HEK293 (cell line): ENCODE data around the gene EDAR.

Experiments
- CTCF ChIA-PET: fragments of 350-600 bp; formaldehyde crosslinking; extraction: SDS; loops from one replicate; lab custom pipeline; 2021; ENCODE audit warnings: antibody characterized with exemption; lab: Yijun Ruan, JAX
- POLR2A ChIA-PET: fragments of 300-600 bp; formaldehyde crosslinking; extraction: SDS; loops from one replicate; lab custom pipeline; 2020; ENCODE audit warnings: antibody characterized with exemption, inconsistent platforms; lab: Yijun Ruan, JAX
- H3K27ac ChIP-seq: fragments of 200-500 bp; sonication (Bioruptor generic); 2 replicates; pipeline ENCODE4 v1.5.1; 2014; ENCODE audit warnings: low read depth, low read length, control low read depth, inconsistent platforms; ENCODE audit errors: extremely low read depth
- H3K36me3 ChIP-seq, 2 experiments: fragments of 200-500 bp in 1 of 2; sonication (Bioruptor generic) in 1 of 2; 1 replicate in 1 of 2; 2 replicates in 1 of 2; pipeline ENCODE4 v1.5.1; 2014 to 2017; ENCODE audit warnings: inconsistent platforms in 2 of 2, low read length in 2 of 2; ENCODE audit not compliant: control insufficient read depth in 2 of 2, insufficient read depth in 1 of 2
- H3K4me1 ChIP-seq: fragments of 200-500 bp; sonication (Bioruptor generic); 2 replicates; pipeline ENCODE4 v1.5.1; 2014; ENCODE audit warnings: mild to moderate bottlenecking, low read length, inconsistent platforms; ENCODE audit not compliant: control insufficient read depth, insufficient read depth
- H3K4me3 ChIP-seq: 2 replicates; pipeline ENCODE4 v1.5.1; 2011; ENCODE audit warnings: low read depth, mild to moderate bottlenecking, control low read depth, low read length, moderate library complexity
- H3K9me3 ChIP-seq: fragments of 200-500 bp; sonication (Bioruptor generic); 2 replicates; pipeline ENCODE4 v1.5.1; 2014; ENCODE audit warnings: low read depth, low read length, inconsistent platforms; ENCODE audit not compliant: control insufficient read depth, insufficient read depth
- BCL11B ChIP-seq: fragments of 450-650 bp; formaldehyde crosslinking; IDR thresholded peaks from 2 replicates; pipeline ENCODE4 v1.5.1; 2016; ENCODE audit warnings: low read depth, missing biosample characterization, missing genetic modification characterization
- KLF1 ChIP-seq: fragments of 450-650 bp; formaldehyde crosslinking; IDR thresholded peaks from 2 replicates; pipeline ENCODE4 v1.5.1; 2016; ENCODE audit warnings: missing biosample characterization, missing genetic modification characterization
- SP2 ChIP-seq: fragments of 450-650 bp; formaldehyde crosslinking; IDR thresholded peaks from 2 replicates; pipeline ENCODE4 v1.5.1; 2016; ENCODE audit warnings: missing biosample characterization, missing genetic modification characterization
- SP7 ChIP-seq: fragments of 450-650 bp; formaldehyde crosslinking; IDR thresholded peaks from 2 replicates; pipeline ENCODE4 v1.5.1; 2016; ENCODE audit warnings: missing biosample characterization, missing genetic modification characterization
- ZBTB11 ChIP-seq: fragments of 450-650 bp; formaldehyde crosslinking; conservative IDR thresholded peaks from 2 replicates; pipeline ENCODE4 v1.5.1; 2016; ENCODE audit warnings: low read depth, missing biosample characterization, missing genetic modification characterization
- ZNF175 ChIP-seq: fragments of 450-650 bp; formaldehyde crosslinking; IDR thresholded peaks from 2 replicates; pipeline ENCODE4 v1.5.1; 2016; ENCODE audit warnings: missing biosample characterization, missing genetic modification characterization
- ZNF221 ChIP-seq: fragments of 450-650 bp; formaldehyde crosslinking; IDR thresholded peaks from 2 replicates; pipeline ENCODE4 v1.5.1; 2017; ENCODE audit warnings: missing biosample characterization, missing genetic modification characterization, borderline replicate concordance
- ZNF223 ChIP-seq: fragments of 450-650 bp; formaldehyde crosslinking; IDR thresholded peaks from 2 replicates; pipeline ENCODE4 v1.5.1; 2016; ENCODE audit warnings: missing biosample characterization, missing genetic modification characterization
- ZNF274 ChIP-seq, 2 experiments: fragments of 200-500 bp in 1 of 2; fragments of 450-650 bp in 1 of 2; sonication (Bioruptor generic) in 1 of 2; formaldehyde crosslinking in 1 of 2; IDR thresholded peaks; 2 replicates each; pipeline versions ENCODE4 v1.5.1 to v1.6.1; 2014 to 2016; ENCODE audit warnings: borderline replicate concordance in 1 of 2, inconsistent platforms in 1 of 2, low read length in 1 of 2, missing biosample characterization in 1 of 2, missing genetic modification characterization in 1 of 2
- ZNF366 ChIP-seq: fragments of 450-650 bp; formaldehyde crosslinking; conservative IDR thresholded peaks from 2 replicates; pipeline ENCODE4 v1.5.1; 2016; ENCODE audit warnings: missing biosample characterization, missing genetic modification characterization
- ZNF501 ChIP-seq: fragments of 450-650 bp; formaldehyde crosslinking; IDR thresholded peaks from 2 replicates; pipeline ENCODE4 v1.5.1; 2016; ENCODE audit warnings: missing biosample characterization, missing genetic modification characterization
- ZNF513 ChIP-seq: fragments of 450-650 bp; IDR thresholded peaks from 2 replicates; pipeline ENCODE4 v1.5.1; 2018; ENCODE audit warnings: missing biosample characterization, missing genetic modification characterization
- ZNF560 ChIP-seq: fragments of 450-650 bp; formaldehyde crosslinking; IDR thresholded peaks from 2 replicates; pipeline ENCODE4 v1.5.1; 2017; ENCODE audit warnings: missing biosample characterization, missing genetic modification characterization, borderline replicate concordance
- ZNF610 ChIP-seq: fragments of 450-650 bp; formaldehyde crosslinking; IDR thresholded peaks from 2 replicates; pipeline ENCODE4 v1.5.1; 2016; ENCODE audit warnings: missing biosample characterization, missing genetic modification characterization, borderline replicate concordance
- ZNF621 ChIP-seq: fragments of 450-650 bp; formaldehyde crosslinking; IDR thresholded peaks from 2 replicates; pipeline ENCODE4 v1.5.1; 2017; ENCODE audit warnings: missing biosample characterization, missing genetic modification characterization
- ZNF639 ChIP-seq: fragments of 450-650 bp; formaldehyde crosslinking; IDR thresholded peaks from 2 replicates; pipeline ENCODE4 v1.5.1; 2016; ENCODE audit warnings: missing biosample characterization, missing genetic modification characterization
- ZNF670 ChIP-seq: fragments of 450-650 bp; formaldehyde crosslinking; IDR thresholded peaks from 2 replicates; pipeline ENCODE4 v1.5.1; 2016; ENCODE audit warnings: missing biosample characterization, missing genetic modification characterization, low read depth
- ZNF704 ChIP-seq: fragments of 450-650 bp; formaldehyde crosslinking; IDR thresholded peaks from 2 replicates; pipeline ENCODE4 v1.5.1; 2016; ENCODE audit warnings: missing biosample characterization, missing genetic modification characterization
- ZNF791 ChIP-seq: fragments of 450-650 bp; formaldehyde crosslinking; IDR thresholded peaks from 2 replicates; pipeline ENCODE4 v1.5.1; 2016; ENCODE audit warnings: missing biosample characterization, missing genetic modification characterization
- ZNF837 ChIP-seq: fragments of 450-650 bp; formaldehyde crosslinking; IDR thresholded peaks from 2 replicates; pipeline ENCODE4 v1.5.1; 2016; ENCODE audit warnings: missing biosample characterization, missing genetic modification characterization
- ZNF843 ChIP-seq: fragments of 450-650 bp; formaldehyde crosslinking; IDR thresholded peaks from 2 replicates; pipeline ENCODE4 v1.5.1; 2016; ENCODE audit warnings: missing biosample characterization, missing genetic modification characterization

Gene EDAR

GRCh38 chr2:108916796-108917421, 72.1 kb downstream of the EDAR start:
- ChIA-PET CTCF (interaction anchor here (2.0 kb wide), 1 partner anchor 12 kb away, joined by 9 read pairs; no protein-coding TSS in a partner anchor), POLR2A (no interaction called here)
- Histone ChIP-seq H3K4me3 (no peak overlapping the region), H3K4me1 (no peaks in the 10 kb centered on the region), H3K27ac (no peak overlapping the region), H3K36me3 (no peaks in the 10 kb centered on the region), H3K9me3 (no peaks in the 10 kb centered on the region)
- no peak for TF ChIP-seq SP7
- no peak for TF ChIP-seq ZNF274 (IDR thresholded peaks at IDR 0.05; ENCODE audit: low read length)
- no peak for TF ChIP-seq ZNF274 (tag by site-specific recombination; IDR thresholded peaks at IDR 0.05; ENCODE audit: borderline replicate concordance)
- TF ChIP-seq ZNF639 (tag by site-specific recombination) = no peak
- no peak for TF ChIP-seq ZNF621 (tag by site-specific recombination)
- no peak for TF ChIP-seq ZBTB11 (tag by site-specific recombination)
- TF ChIP-seq ZNF670 (tag by site-specific recombination) = no peak
- TF ChIP-seq ZNF560 (tag by site-specific recombination) = no peak
- TF ChIP-seq ZNF843 (tag by site-specific recombination) = no peak
- no peak for TF ChIP-seq ZNF610 (tag by site-specific recombination)
- no peak for TF ChIP-seq ZNF791 (tag by site-specific recombination)
- no peak for TF ChIP-seq ZNF501 (tag by site-specific recombination)
- no peak for TF ChIP-seq BCL11B (tag by site-specific recombination)
- no peak for TF ChIP-seq SP2 (tag by site-specific recombination)
- no peak for TF ChIP-seq ZNF221 (tag by site-specific recombination)
- TF ChIP-seq ZNF837 = no peak
- TF ChIP-seq ZNF223 (tag by site-specific recombination) = no peak
- TF ChIP-seq KLF1 (tag by site-specific recombination) = no peak
- TF ChIP-seq ZNF704 (tag by site-specific recombination) = no peak

- Histone ChIP-seq H3K4me1 (no peaks in the 10 kb centered on the region), H3K4me3 (no peak overlapping the region), H3K27ac (no peak overlapping the region), H3K9me3 (no peaks in the 10 kb centered on the region), H3K36me3 (no peaks in the 10 kb centered on the region)
- ChIA-PET POLR2A (no interaction called here), CTCF (interaction anchor here (0.6 to 2.0 kb wide), 2 partner anchors 8 to 12 kb away, joined by 3 to 9 read pairs; no protein-coding TSS in a partner anchor)
- TF ChIP-seq ZNF175 (tag by site-specific recombination) = no peak
- TF ChIP-seq ZNF366 (tag by site-specific recombination) = no peak
- TF ChIP-seq ZNF513 (tag by site-specific recombination) = no peak
These were observed 72.8 kb downstream of the EDAR start for GRCh38 chr2:108916122-108916795.
